Measurements from ENCODE around the gene TFAP2C.

Gene TFAP2C

GRCh38 chr20:56607061-56607704 is 21.9 kb upstream of the TFAP2C start:
- DNase-seq: no peak
- no peak overlapping the region for H3K4me3 ChIP-seq (ENCODE audit: low read depth, low read length)
- H3K36me3 ChIP-seq (replicated peaks): no peaks in the 10 kb centered on the region
- in situ Hi-C loops (cut with HindIII; ENCODE audit: low pct_ligation_motif_present, low sequenced_read_pairs): no loop called here
- no peak overlapping the region for H3K27ac ChIP-seq
- no peaks in the 10 kb centered on the region for H3K27me3 ChIP-seq (replicated peaks)
- no peak for TF ChIP-seq CTCF (IDR thresholded peaks at IDR 0.05; ENCODE audit: low read depth, low read length, missing control alignments)

- in situ Hi-C loops (cut with HindIII; ENCODE audit: low pct_ligation_motif_present, low sequenced_read_pairs): no loop called here
- no peak for TF ChIP-seq CTCF (IDR thresholded peaks at IDR 0.05; ENCODE audit: low read depth, low read length, missing control alignments)
- H3K36me3 ChIP-seq (replicated peaks): no peaks in the 10 kb centered on the region
- DNase-seq: no peak
- H3K27me3 ChIP-seq (replicated peaks): no peaks in the 10 kb centered on the region
- H3K4me3 ChIP-seq (ENCODE audit: low read depth, low read length): no peak overlapping the region
- no peak overlapping the region for H3K27ac ChIP-seq
These were observed 20.7 kb upstream of the TFAP2C start for GRCh38 chr20:56608376-56608775.

GRCh38 chr20:56609321-56609720 is 19.8 kb upstream of the TFAP2C start:
- H3K27ac ChIP-seq: no peak overlapping the region
- H3K36me3 ChIP-seq (replicated peaks): no peaks in the 10 kb centered on the region
- in situ Hi-C loops (cut with HindIII; ENCODE audit: low pct_ligation_motif_present, low sequenced_read_pairs): no loop called here
- H3K27me3 ChIP-seq (replicated peaks): no peaks in the 10 kb centered on the region
- DNase-seq: no peak
- H3K4me3 ChIP-seq (ENCODE audit: low read depth, low read length): no peak overlapping the region
- no peak for TF ChIP-seq CTCF (IDR thresholded peaks at IDR 0.05; ENCODE audit: low read depth, low read length, missing control alignments)

GRCh38 chr20:56610098-56610497 is 19.0 kb upstream of the TFAP2C start:
- in situ Hi-C loops (cut with HindIII; ENCODE audit: low pct_ligation_motif_present, low sequenced_read_pairs): no loop called here
- DNase-seq: no peak
- Histone ChIP-seq H3K4me3 (ENCODE audit: low read depth, low read length) (no peak overlapping the region), H3K27me3 (replicated peaks) (no peaks in the 10 kb centered on the region), H3K36me3 (replicated peaks) (no peaks in the 10 kb centered on the region), H3K27ac (no peak overlapping the region)
- no peak for TF ChIP-seq CTCF (IDR thresholded peaks at IDR 0.05; ENCODE audit: low read depth, low read length, missing control alignments)

GRCh38 chr20:56614196-56614595 is 14.9 kb upstream of the TFAP2C start:
- TF ChIP-seq CTCF (IDR thresholded peaks at IDR 0.05; ENCODE audit: low read depth, low read length, missing control alignments): no peak
- Histone ChIP-seq H3K27ac (no peak overlapping the region), H3K36me3 (replicated peaks) (no peaks in the 10 kb centered on the region), H3K4me3 (ENCODE audit: low read depth, low read length) (no peak overlapping the region), H3K27me3 (replicated peaks) (no peaks in the 10 kb centered on the region)
- no peak for DNase-seq
- in situ Hi-C loops (cut with HindIII; ENCODE audit: low pct_ligation_motif_present, low sequenced_read_pairs): no loop called here

DNA sequence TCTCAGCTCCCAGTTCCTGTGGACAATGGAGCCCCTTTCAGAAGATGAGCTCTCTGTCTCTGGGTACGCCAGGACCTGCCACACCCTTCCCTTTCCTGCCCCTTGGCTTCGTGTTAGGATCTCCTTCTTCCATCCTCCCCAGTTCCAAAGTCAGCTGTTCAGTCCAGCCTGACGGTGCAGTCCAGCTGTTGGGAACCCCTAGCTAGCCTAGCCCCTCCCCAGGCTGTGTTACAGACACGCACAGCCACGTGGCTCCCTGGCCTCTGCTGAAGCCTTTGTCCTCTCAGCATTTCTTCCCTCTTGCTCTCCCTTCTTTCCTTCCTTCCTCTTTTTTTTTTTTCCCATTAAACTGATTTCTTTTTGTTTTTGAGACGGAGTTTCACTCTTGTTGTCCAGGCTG is 12.4 kb upstream of the TFAP2C start:
- Histone ChIP-seq H3K27ac (no peak overlapping the region), H3K36me3 (replicated peaks) (no peaks in the 10 kb centered on the region), H3K27me3 (replicated peaks) (no peaks in the 10 kb centered on the region), H3K4me3 (ENCODE audit: low read depth, low read length) (no peak overlapping the region)
- DNase-seq: no peak
- TF ChIP-seq CTCF (IDR thresholded peaks at IDR 0.05; ENCODE audit: low read depth, low read length, missing control alignments): no peak
- in situ Hi-C loops (cut with HindIII; ENCODE audit: low pct_ligation_motif_present, low sequenced_read_pairs): no loop called here
